ENCODE results near the gene LINC01488.

The LINC01488 gene

DNA sequence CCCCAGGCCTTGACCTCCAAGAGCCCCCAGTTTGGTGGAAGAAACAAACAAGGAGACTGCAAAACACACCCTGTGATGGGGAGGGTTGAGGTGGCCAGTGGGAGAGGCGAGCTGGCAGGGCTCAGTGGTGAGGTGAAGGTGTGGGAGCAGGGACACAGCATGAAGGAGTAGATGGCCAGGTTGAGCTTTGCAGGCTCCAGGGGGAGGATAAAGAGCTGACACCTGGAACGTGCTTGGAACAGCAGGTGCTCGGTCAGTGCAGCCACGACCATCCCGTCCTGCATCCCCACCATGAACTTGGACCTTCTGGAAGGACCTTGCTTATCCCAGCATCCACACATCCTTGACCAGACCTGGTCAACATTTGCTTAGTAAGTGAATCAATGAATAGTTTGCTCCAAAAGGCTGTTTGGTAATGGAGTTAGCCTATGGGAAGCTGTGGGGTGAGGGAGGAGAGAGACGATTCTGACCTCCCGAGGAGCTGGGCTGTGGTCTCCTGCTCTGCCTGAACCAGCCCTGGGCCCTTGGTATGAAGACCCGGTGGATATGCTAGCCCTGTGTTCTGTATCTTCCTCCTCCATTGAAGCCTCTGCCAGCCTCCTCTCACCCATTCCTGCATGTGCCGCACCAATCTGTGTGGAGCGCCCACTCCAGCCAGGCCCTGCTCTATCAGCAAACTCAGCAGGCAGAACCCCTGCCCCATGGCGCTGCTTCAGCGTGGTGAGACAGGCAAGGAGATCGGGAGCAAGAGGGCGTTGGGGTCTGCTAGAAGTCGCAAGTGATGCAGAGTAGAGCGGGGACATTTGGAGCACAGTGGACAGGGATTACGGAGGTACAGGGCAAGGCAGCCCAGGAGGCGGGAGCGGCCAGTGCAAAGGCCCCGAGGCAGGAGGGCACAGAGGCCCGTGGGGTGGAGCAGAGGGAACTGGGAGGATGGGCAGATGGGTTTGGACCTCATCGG, 9.9 kb downstream of the LINC01488 start:
- DNase-seq (ENCODE audit: extremely low read depth in 1 of 2, low read depth in 1 of 2): no peak

DNA sequence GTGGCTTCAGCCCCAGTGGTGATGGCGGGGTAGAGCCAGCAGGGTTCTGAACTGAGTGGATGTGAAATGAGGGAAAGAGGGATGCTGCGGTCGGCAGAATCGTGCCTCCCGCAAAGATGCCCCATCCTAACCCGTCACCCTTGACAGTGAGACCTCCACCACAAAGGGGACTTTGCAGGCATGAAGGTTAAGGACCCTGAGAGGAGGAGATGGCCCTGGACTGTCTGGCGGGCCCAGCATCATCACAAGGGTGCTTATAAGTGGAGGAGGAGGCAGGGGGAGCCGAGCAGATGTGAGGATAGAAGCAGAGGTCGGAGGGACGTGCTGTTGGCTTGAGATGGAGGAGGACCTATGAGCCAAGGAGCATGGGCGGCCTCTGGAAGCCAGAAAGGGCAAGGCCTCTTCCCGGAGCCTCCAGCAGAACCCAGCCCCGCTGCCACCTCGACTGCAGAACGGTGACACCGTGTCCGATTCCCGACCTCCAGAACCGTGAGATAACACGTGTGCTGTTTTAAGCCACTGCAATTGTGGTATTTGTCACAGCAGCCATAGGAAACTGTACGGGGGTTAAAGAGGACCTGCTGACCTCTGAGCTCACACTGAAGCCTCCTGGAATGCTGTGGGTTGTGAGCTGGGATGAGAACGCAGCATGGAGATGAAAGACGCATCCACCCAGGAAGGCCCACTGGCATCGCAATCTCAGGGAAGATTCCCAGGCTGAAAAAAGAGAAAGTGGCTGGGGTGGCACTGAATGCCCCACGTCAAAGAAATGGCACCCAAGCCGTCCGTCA, 10.9 kb downstream of the LINC01488 start:
- DNase-seq (ENCODE audit: extremely low read depth in 1 of 2, low read depth in 1 of 2): no peak

- DNase-seq (ENCODE audit: extremely low read depth in 1 of 2, low read depth in 1 of 2): no peak
These were observed 12.7 kb downstream of the LINC01488 start for GRCh38 chr11:69493931-69494821.

- no peak for DNase-seq (ENCODE audit: extremely low read depth in 1 of 2, low read depth in 1 of 2)
These were observed 13.4 kb downstream of the LINC01488 start for GRCh38 chr11:69494851-69495250.

- no peak for DNase-seq (ENCODE audit: extremely low read depth in 1 of 2, low read depth in 1 of 2)
These were observed 14.2 kb downstream of the LINC01488 start for GRCh38 chr11:69495441-69496201.

- DNase-seq (ENCODE audit: extremely low read depth in 1 of 2, low read depth in 1 of 2): no peak
These were observed 14.7 kb downstream of the LINC01488 start for GRCh38 chr11:69496202-69496557.

DNA sequence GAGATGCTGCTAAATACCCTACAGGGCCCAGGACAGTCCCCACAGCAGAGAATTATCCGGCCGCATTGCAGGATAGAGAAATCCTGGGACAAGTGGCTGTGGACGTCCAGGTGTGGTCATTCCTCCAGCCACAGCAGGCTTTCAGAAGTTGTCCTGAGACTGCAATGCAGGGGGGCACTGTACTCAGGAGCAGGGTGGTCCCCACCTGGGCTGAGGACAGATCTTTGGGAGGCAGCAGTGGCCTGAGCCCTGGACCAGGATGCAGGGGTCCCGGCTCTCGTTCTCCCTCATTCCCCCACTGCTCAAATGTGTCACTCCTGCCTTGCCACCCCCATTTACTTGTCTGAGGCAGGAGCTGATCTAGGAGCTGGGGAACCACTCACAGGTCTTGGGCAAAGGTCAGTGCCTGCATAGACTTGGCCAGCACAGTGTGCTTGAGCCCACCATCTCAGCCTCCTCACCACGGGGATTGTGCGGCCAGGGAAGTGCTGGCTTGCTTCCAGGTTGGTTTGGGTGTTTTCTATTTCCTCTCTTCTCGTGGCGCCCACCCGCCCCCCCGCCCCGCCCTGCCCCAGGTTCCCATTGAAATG, 15.3 kb downstream of the LINC01488 start:
- DNase-seq (ENCODE audit: extremely low read depth in 1 of 2, low read depth in 1 of 2): no peak

GRCh38 chr11:69497221-69497787, 15.8 kb downstream of the LINC01488 start:
- no peak for DNase-seq (ENCODE audit: extremely low read depth in 1 of 2, low read depth in 1 of 2)

DNA sequence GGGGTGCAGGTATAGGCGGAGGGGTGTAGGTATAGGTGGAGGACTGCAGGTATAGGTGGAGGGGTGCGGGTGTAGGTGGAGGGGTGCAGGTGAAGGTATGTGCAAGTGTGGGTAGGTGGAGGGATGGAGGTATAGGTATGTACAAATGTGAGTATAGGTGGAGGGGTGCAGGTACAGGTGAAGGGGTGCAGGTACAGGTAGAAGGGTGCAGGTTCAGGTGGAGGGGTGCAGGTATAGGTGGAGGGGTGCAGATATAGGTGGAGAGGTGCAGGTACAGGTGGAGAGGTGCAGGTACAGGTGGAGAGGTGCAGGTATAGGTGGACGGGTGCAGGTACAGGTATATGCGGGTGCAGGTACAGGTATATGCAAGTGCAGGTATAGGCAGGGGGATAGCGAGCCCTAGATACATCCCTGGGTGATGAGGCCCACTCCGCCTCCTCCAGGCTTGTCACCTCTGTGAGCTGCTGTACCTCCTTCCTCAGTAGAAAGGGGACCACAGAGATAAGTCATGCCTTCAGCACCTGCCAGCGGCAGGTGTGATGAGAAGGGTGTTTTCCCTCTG, 17.2 kb downstream of the LINC01488 start:
- DNase-seq (ENCODE audit: extremely low read depth in 1 of 2, low read depth in 1 of 2): no peak

- DNase-seq (ENCODE audit: extremely low read depth in 1 of 2, low read depth in 1 of 2): no peak
These were observed 17.9 kb downstream of the LINC01488 start for GRCh38 chr11:69499186-69499917.

DNA sequence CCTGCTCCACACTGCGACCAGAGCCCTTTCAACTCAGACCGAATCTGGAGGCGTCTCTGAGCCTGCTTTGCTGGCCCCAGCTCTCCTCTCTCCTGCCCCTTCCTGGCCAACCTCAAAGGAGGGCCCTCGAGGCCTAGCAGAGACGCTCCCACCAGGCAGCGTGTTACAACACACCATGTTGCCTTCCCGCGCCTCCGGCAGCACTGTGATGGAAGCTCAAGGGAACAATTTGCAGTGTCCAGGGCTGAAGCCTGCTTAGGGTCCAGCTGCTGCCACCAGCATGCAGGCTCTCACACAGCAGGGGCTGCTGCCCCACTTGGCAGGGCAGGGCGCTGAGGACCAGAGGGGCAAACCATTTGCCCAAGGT, 18.4 kb downstream of the LINC01488 start:
- no peak for DNase-seq (ENCODE audit: extremely low read depth in 1 of 2, low read depth in 1 of 2)

- no peak for DNase-seq (ENCODE audit: extremely low read depth in 1 of 2, low read depth in 1 of 2)
These were observed 19.0 kb downstream of the LINC01488 start for GRCh38 chr11:69500285-69501120.

DNA sequence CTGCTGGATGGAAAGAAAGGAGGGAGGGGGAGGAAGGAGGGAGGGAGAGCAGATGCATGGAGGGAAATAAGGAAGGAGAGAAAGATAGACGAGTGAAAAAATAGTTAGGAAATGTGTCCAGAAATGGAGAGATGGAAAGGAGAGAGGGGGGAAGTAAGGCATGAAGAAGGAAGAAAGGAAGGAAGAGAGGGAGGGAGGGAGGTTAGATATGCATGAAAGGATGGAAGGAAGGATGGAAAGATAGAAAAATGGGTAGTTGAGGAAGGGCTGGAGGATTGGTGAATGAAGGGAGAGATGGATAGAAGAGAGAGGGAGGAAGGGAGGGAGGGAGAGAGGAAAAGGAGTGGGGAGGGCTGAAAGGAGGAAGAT, 19.6 kb downstream of the LINC01488 start:
- DNase-seq (ENCODE audit: extremely low read depth in 1 of 2, low read depth in 1 of 2): no peak

- DNase-seq (ENCODE audit: extremely low read depth in 1 of 2, low read depth in 1 of 2): no peak
These were observed 20.7 kb downstream of the LINC01488 start for GRCh38 chr11:69501891-69502860.

- no peak for DNase-seq (ENCODE audit: extremely low read depth in 1 of 2, low read depth in 1 of 2)
These were observed 22.7 kb downstream of the LINC01488 start for GRCh38 chr11:69504127-69504526.

GRCh38 chr11:69504576-69505335, 23.3 kb downstream of the LINC01488 start:
- DNase-seq (ENCODE audit: extremely low read depth in 1 of 2, low read depth in 1 of 2): no peak

All from activated CD8-positive, alpha-beta memory T cell treated with anti-CD3 and anti-CD28 coated beads for 1 hour (primary cell).